Stomach (tissue), 4 donors: Measurements from ENCODE around the gene CELF2.

Source experiments
- CTCF ChIP-seq, 7 experiments: fragments of 450-650 bp in 4 of 7; fragments of 200-600 bp in 3 of 7; sonication (generic) in 3 of 7; IDR thresholded peaks; one replicate each; pipeline ENCODE4 v1.5.1; 2016 to 2019; ENCODE audit warnings: antibody characterized with exemption in 7 of 7, control low read depth in 2 of 7, mild to moderate bottlenecking in 1 of 7
- EP300 ChIP-seq: sonication (generic); formaldehyde crosslinking; IDR thresholded peaks from one replicate; pipeline ENCODE4 v1.6.1; 2017; ENCODE audit warnings: antibody characterized with exemption
- POLR2A ChIP-seq, 4 donors: fragments of 450-650 bp; IDR thresholded peaks; one replicate each; pipeline ENCODE4 v1.6.1; 2016; ENCODE audit warnings: antibody characterized with exemption in 4 of 4, control low read depth in 2 of 4, mild to moderate bottlenecking in 1 of 4, moderate library complexity in 1 of 4
- POLR2AphosphoS5 ChIP-seq, 3 donors: sonication (generic); formaldehyde crosslinking; IDR thresholded peaks; one replicate each; pipeline ENCODE4 v1.6.1; 2016; ENCODE audit warnings: antibody characterized with exemption in 3 of 3

GRCh38 chr10:11005725-11006427 lies 11.8 kb upstream of the CELF2 start:
- TF ChIP-seq CTCF (IDR thresholded peaks at IDR 0.05) (no peak), POLR2AphosphoS5 (IDR thresholded peaks at IDR 0.05) (no peak), POLR2A (IDR thresholded peaks at IDR 0.05) (no peak), EP300 (no peak)
